ENCODE results near the gene STRADA. TPM values are rescaled to one million over a fixed set of nuclear protein-coding genes. Genes with fewer than 3 reads are reported as not detected.

Gene STRADA
- total and polyA plus RNA-seq, 2 of the 8 experiments (the other 6 are each of a cell fraction or from before 2014, with no cell fraction given): 35.6 to 43.3 TPM

- H3K23me2 ChIP-seq (ENCODE audit: low read depth, low read length): no peaks in the 10 kb centered on the region
- no peaks in the 10 kb centered on the region for H3K4me1 ChIP-seq (replicated peaks in 1 of 4; ENCODE audit: control insufficient read depth in 3 of 4, insufficient read depth in 4 of 4, low read length in 3 of 4)
- 89% methylated on average over 3 of the region's 3 CpGs; no CpG with 5 or more reads in 1 of the 2 experiments for WGBS, 2 experiments (ENCODE audit: extremely low coverage in 1 of 2, insufficient coverage in 1 of 2, insufficient read length in 1 of 2, insufficient replicate concordance in 2 of 2, low coverage in 1 of 2, low lambda C conversion rate in 2 of 2, missing lambda C conversion rate in 1 of 2)
- no peaks in the 10 kb centered on the region for H3K9me3 ChIP-seq (ENCODE audit: insufficient read depth in 2 of 2, low read depth in 1 of 2, low read length in 1 of 2)
- H3K9ac ChIP-seq (replicated peaks in 1 of 4; ENCODE audit: extremely low read depth in 1 of 4, low read depth in 3 of 4, low read length in 3 of 4): no peak overlapping the region
- H4K8ac ChIP-seq (ENCODE audit: extremely low read depth, insufficient read depth, low read length): no peak overlapping the region
- ChIA-PET CTCF (ENCODE audit: partially characterized antibody) (interaction anchor here (1.3 kb wide), 1 partner anchor 41 kb away, joined by 3 read pairs; no protein-coding TSS in a partner anchor), POLR2A (ENCODE audit: partially characterized antibody) (interaction anchor here (1.0 to 3.2 kb wide), 3 partner anchors 18 to 74 kb away, joined by 3 to 8 read pairs (median 5); partner anchors contain the start of genes CCDC47, DDX42 and FTSJ3)
- H3K4ac ChIP-seq (replicated peaks; ENCODE audit: insufficient read length, low read depth, low read length): no peak overlapping the region
- no peak overlapping the region for H2BK15ac ChIP-seq (ENCODE audit: low read length)
- no peak overlapping the region for H4K5ac ChIP-seq (ENCODE audit: insufficient read length, low read depth, low read length)
- H4K20me1 ChIP-seq (replicated peaks in 1 of 2; ENCODE audit: control insufficient read depth in 1 of 2, insufficient read depth in 2 of 2, low read length in 2 of 2): no peaks in the 10 kb centered on the region
- H3K56ac ChIP-seq (replicated peaks; ENCODE audit: insufficient read length, low read depth, low read length): no peak overlapping the region
- no peak overlapping the region for H4K91ac ChIP-seq (replicated peaks; ENCODE audit: insufficient read length, low read length)
- no peak overlapping the region for H2BK12ac ChIP-seq (ENCODE audit: low read depth, low read length)
- DNase-seq (ENCODE audit: low read depth in 1 of 2, low spot score in 2 of 2) (no peak), FAIRE-seq (no peak)
- H2BK120ac ChIP-seq (replicated peaks; ENCODE audit: low read depth, low read length): no peak overlapping the region
- H3K36me3 ChIP-seq (ENCODE audit: control insufficient read depth in 2 of 4, insufficient read depth in 4 of 4, low read length in 3 of 4): peaks cover 18 to 82% (median 47%) of the 10 kb centered on the region in 4 experiments
- H3K27ac ChIP-seq (ENCODE audit: low read depth, low read length): no peak overlapping the region
- no peak overlapping the region for H2AK5ac ChIP-seq (ENCODE audit: low read depth, low read length)
- TF ChIP-seq TBP (IDR thresholded peaks at IDR 0.05; ENCODE audit: low read depth, low read length) (no peak), MAFK (IDR thresholded peaks at IDR 0.05; ENCODE audit: low read depth, low read length) (no peak), CHD2 (IDR thresholded peaks at IDR 0.05; ENCODE audit: low read length) (no peak), TAF7 (optimal IDR thresholded peaks at IDR 0.05; ENCODE audit: borderline replicate concordance, low read depth, low read length) (no peak), SIRT6 (IDR thresholded peaks at IDR 0.05; ENCODE audit: low read length) (no peak), SP4 (IDR thresholded peaks at IDR 0.05; ENCODE audit: low read length) (no peak), ZNF274 (IDR thresholded peaks at IDR 0.05; ENCODE audit: borderline replicate concordance, extremely low read depth, low read length) (no peak), HDAC2 (IDR thresholded peaks at IDR 0.05; ENCODE audit: borderline replicate concordance in 1 of 2, low read depth in 2 of 2, low read length in 2 of 2) (no peak), SRF (IDR thresholded peaks at IDR 0.05; ENCODE audit: low read depth, low read length) (no peak), SP1 (IDR thresholded peaks at IDR 0.05; ENCODE audit: low read depth, low read length) (no peak), TEAD4 (IDR thresholded peaks at IDR 0.05; ENCODE audit: low read depth, low read length) (no peak), POLR2AphosphoS5 (IDR thresholded peaks at IDR 0.05; ENCODE audit: low read depth, low read length) (no peak), CREB1 (IDR thresholded peaks at IDR 0.05) (no peak), BCL11A (IDR thresholded peaks at IDR 0.05; ENCODE audit: low read depth in 2 of 2, low read length in 2 of 2) (no peak)
- H3K4me3 ChIP-seq (ENCODE audit: extremely low read depth in 1 of 4, insufficient read depth in 2 of 4, low read depth in 3 of 4, low read length in 4 of 4): no peak overlapping the region
- H3K4me2 ChIP-seq (ENCODE audit: insufficient read depth in 1 of 2, low read depth in 2 of 2, low read length in 2 of 2): no peak overlapping the region
- no peaks in the 10 kb centered on the region for H3K79me2 ChIP-seq (ENCODE audit: control insufficient read depth in 1 of 2, insufficient read depth in 2 of 2, low read length in 2 of 2)
- H3K79me1 ChIP-seq (ENCODE audit: low read depth, low read length): no peaks in the 10 kb centered on the region
- no peak overlapping the region for H2BK5ac ChIP-seq (ENCODE audit: low read depth, low read length)
- no peak overlapping the region for H3K23ac ChIP-seq (ENCODE audit: insufficient read length)
- no peak overlapping the region for H3K14ac ChIP-seq (ENCODE audit: insufficient read length)
- H2AFZ ChIP-seq (ENCODE audit: low read length): no peak overlapping the region
- no peak overlapping the region for H2BK20ac ChIP-seq (ENCODE audit: low read length)
- no peaks in the 10 kb centered on the region for H3K27me3 ChIP-seq (replicated peaks in 1 of 4; ENCODE audit: control insufficient read depth in 3 of 4, extremely low read depth in 1 of 4, insufficient read depth in 3 of 4, low read length in 3 of 4)
- H3K18ac ChIP-seq (ENCODE audit: extremely low read depth, low read length): no peak overlapping the region
Measured at GRCh38 chr17:63754046-63754445, 12.4 kb upstream of the STRADA start.

All from H1 (cell line).